Kidney tubule cell (primary cell): ENCODE data around the gene WDR4.
"Not testable (repeated sequence)": the region's sequence is repeated elsewhere in the genome, so short reads cannot be mapped to it uniquely, and the experiment has no call there.

ENCODE experiments used
- DNase-seq: peaks from one replicate; pipeline ENCODE4 v3.0.0-alpha.2; 2018; ENCODE audit warnings: low spot score

Gene WDR4

DNA sequence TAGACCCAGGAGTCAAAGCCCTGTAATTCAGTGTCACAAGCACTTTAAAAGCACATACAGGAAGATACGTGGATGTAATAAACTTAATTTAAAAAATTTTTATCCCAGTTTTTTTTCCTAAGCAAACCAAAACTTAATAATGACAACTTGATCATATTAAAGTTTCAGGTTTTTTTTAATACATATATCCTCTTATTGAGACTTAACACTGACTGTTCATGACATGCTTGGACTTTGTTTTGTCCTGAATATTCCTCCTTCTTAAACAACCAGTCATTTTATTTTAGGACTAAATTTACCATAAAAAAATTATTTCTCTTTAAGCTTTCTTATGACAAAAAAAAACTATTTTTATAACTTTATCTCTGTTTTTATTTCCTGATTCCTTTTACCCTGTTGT is 64.1 kb downstream of the WDR4 start:
- no peak for DNase-seq

GRCh38 chr21:42812528-42813241 is 66.7 kb downstream of the WDR4 start:
- DNase-seq: peak; percentile 89

GRCh38 chr21:42811960-42812359 is 67.4 kb downstream of the WDR4 start:
- DNase-seq: no peak

GRCh38 chr21:42809577-42810475 is 69.5 kb downstream of the WDR4 start:
- DNase-seq: no peak

GRCh38 chr21:42809171-42809570 is 70.2 kb downstream of the WDR4 start:
- no peak for DNase-seq

DNA sequence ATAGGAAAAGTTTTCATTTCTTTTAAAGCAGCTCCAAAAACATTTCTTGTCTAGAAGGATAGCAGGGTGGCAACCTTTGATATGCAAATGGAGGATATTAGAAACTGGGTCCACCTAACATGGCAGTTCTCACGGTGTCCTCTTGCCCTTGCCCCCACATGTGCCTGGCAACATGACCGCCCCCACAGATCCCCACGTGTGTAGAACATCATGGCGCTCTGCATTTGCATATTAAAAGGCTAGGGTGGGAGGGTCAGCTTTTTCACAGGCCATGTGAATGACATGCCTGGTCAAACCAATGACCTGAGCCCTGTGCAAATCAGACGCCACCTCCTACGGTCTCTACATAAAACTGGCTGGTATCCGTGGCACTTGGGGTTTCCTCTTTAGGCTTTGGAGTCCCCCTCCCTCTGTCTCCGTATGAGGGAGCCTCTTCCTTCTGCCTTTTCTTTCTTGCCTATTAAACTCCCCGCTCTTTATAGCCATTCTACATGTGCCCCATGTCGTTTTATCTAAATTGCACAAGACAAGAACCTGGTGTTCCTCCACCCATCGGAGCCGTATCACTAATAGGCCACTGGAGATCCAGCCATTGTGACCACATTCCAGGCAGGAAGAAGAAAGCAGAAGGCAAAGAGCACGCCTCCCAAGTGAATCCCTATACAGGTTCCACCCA is 71.3 kb downstream of the WDR4 start:
- DNase-seq: no peak

- DNase-seq: not testable (repeated sequence)
Observed at GRCh38 chr21:42807293-42807895, 71.9 kb downstream of the WDR4 start.

DNA sequence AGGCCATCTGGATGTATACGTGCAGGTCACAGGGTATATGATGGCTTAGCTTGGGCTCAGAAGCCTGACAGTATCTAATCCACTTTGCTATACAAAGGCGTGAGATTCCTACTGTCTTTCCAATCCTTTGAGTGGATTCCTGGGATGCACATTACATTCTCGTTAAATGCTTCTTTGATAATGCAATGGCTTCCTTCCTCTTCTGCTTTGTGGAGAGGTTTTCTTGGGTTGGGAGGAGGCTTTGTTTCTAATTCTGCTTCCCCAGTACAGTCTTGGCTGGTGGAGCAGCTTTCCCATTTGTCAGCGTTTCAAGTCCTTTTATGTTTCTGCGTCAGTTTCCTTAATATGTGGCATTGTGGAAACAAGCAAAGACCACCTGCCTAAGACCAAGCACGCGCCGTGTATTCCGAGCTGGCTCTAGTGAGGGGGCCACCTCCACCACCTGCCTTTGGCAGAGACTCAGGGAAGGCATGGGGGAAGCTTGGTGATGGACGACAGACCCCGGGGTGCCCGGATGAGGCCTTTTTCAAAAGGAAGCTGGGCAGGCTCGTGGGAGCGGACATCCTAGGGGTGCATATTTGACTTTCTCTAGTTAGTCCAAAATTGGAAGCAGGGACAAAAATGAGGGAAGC is 72.7 kb downstream of the WDR4 start:
- DNase-seq: no peak

DNA sequence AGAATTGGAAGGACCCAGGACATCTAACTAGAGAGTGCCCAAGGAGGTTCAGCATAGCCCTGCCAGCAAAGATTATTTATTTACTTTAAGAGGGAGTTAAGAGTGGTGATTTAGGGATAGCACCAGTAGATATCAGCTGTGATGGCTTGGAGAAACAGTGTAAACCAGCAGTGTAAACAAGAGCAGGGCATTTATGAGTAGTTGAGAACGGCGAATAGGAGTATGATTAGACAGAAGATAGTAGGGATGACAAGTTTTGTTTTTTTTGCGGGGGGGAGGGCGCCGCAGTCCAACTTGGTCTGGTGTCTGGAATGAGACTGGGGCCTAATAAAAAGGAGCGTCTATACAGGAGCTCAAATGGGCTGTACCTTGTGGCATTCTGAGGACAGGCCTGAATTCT is 77.7 kb downstream of the WDR4 start:
- DNase-seq: not testable (repeated sequence)

GRCh38 chr21:42799948-42800347 is 79.4 kb downstream of the WDR4 start:
- DNase-seq: no peak

- DNase-seq: peak; percentile 78
Observed at GRCh38 chr21:42799516-42799915, 79.8 kb downstream of the WDR4 start.
